Measurements from ENCODE around the gene RALA. TPM values are rescaled to one million over a fixed set of nuclear protein-coding genes. Genes with fewer than 3 reads are reported as not detected.

The RALA gene
- total and polyA plus RNA-seq, 2 of the 13 experiments (the other 11 are each of a cell fraction or from before 2014, with no cell fraction given) = 11.8 to 19.5 TPM

- peak; percentile 90; the same call in 1 of the 2 replicates for TF ChIP-seq ARID2 (CRISPR knock-in tag; IDR thresholded peaks at IDR 0.05; ENCODE audit: borderline replicate concordance)
- no peak; the same call in 1 of the 2 replicates for TF ChIP-seq MEF2D (CRISPR knock-in tag; IDR thresholded peaks at IDR 0.05)
- 0 out of 2 replicates have a peak, but pooled peaks have one; percentile 62 for TF ChIP-seq ZSCAN5A (CRISPR knock-in tag; IDR thresholded peaks at IDR 0.05; ENCODE audit: borderline replicate concordance)
- peak; percentile 62 for TF ChIP-seq KDM5B (CRISPR knock-in tag; IDR thresholded peaks at IDR 0.05; ENCODE audit: borderline replicate concordance)
- TF ChIP-seq CBFB (CRISPR knock-in tag; IDR thresholded peaks at IDR 0.05) = peak; percentile 30; the same call in 1 of the 2 replicates
- no peak for TF ChIP-seq ZSCAN29 (CRISPR knock-in tag; conservative IDR thresholded peaks at IDR 0.05)
- TF ChIP-seq GPN1 (CRISPR knock-in tag; IDR thresholded peaks at IDR 0.05; ENCODE audit: borderline replicate concordance) = no peak
- TF ChIP-seq HNF4A (CRISPR knock-in tag; IDR thresholded peaks at IDR 0.05) = no peak
- TF ChIP-seq AGO2 (optimal IDR thresholded peaks at IDR 0.05; ENCODE audit: low read depth, low read length) = peak; percentile 68
- no peak for TF ChIP-seq ZNF674 (CRISPR knock-in tag; IDR thresholded peaks at IDR 0.05; ENCODE audit: low read depth)
- no peak for TF ChIP-seq TOE1 (CRISPR knock-in tag; IDR thresholded peaks at IDR 0.05)
- 0 out of 2 replicates have a peak, but pooled peaks have one; percentile 40 for TF ChIP-seq ZSCAN31 (CRISPR knock-in tag; IDR thresholded peaks at IDR 0.05; ENCODE audit: low read depth)
- TF ChIP-seq MBD4 (IDR thresholded peaks at IDR 0.05; ENCODE audit: borderline replicate concordance, low read length) = no peak
- TF ChIP-seq ZNF251 (CRISPR knock-in tag; IDR thresholded peaks at IDR 0.05) = no peak
- TF ChIP-seq ZNF569 (CRISPR knock-in tag; IDR thresholded peaks at IDR 0.05; ENCODE audit: borderline replicate concordance) = no peak
- no peak for TF ChIP-seq SETDB1 (CRISPR knock-in tag; IDR thresholded peaks at IDR 0.05; ENCODE audit: borderline replicate concordance)
- peak; percentile 87; the same call in 1 of the 2 replicates for TF ChIP-seq ZNF230 (CRISPR knock-in tag; IDR thresholded peaks at IDR 0.05)
- no peak for TF ChIP-seq SRSF9 (IDR thresholded peaks at IDR 0.05; ENCODE audit: borderline replicate concordance, insufficient read depth, low read depth, low read length, poor library complexity, severe bottlenecking)
- TF ChIP-seq ZSCAN25 (CRISPR knock-in tag; IDR thresholded peaks at IDR 0.05) = peak; percentile 47; the same call in 1 of the 2 replicates
- TF ChIP-seq ZNF282 (IDR thresholded peaks at IDR 0.05; ENCODE audit: partially characterized antibody) = no peak
- no peak; the same call in 1 of the 2 replicates for TF ChIP-seq ZBTB38 (CRISPR knock-in tag; IDR thresholded peaks at IDR 0.05)
- no peak; the same call in 1 of the 2 replicates for TF ChIP-seq ZNF792 (CRISPR knock-in tag; IDR thresholded peaks at IDR 0.05)
- TF ChIP-seq ZBTB4 (CRISPR knock-in tag; IDR thresholded peaks at IDR 0.05; ENCODE audit: borderline replicate concordance) = no peak
- TF ChIP-seq CENPT (CRISPR knock-in tag; IDR thresholded peaks at IDR 0.05; ENCODE audit: low read depth) = no peak
- no peak for TF ChIP-seq BRF2 (CRISPR knock-in tag; IDR thresholded peaks at IDR 0.05)
- TF ChIP-seq SMAD9 (CRISPR knock-in tag; IDR thresholded peaks at IDR 0.05) = no peak
Observed at GRCh38 chr7:39623047-39623731, at the start of gene RALA (continued).
